H1 (cell line): Measurements from ENCODE around the gene C19orf44. TPM values are rescaled to one million over a fixed set of nuclear protein-coding genes. Genes with fewer than 3 reads are reported as not detected.

Experiments used
- CTCF ChIA-PET: fragments of 300-600 bp; sonication (Branson Sonifier 250); formaldehyde crosslinking; loops from one replicate; lab custom pipeline; 2021; ENCODE audit not compliant: partially characterized antibody; lab: Charles Lee
- POLR2A ChIA-PET: fragments of 300-600 bp; sonication (Branson Sonifier 250); formaldehyde crosslinking; loops from one replicate; lab custom pipeline; 2021; ENCODE audit warnings: inconsistent platforms; ENCODE audit not compliant: partially characterized antibody; lab: Charles Lee
- DNase-seq, 2 experiments: peaks; one replicate each; pipeline versions ENCODE4 v3.0.0 to v3.0.0-alpha.2; 2010 to 2022; ENCODE audit warnings: low spot score in 2 of 2, low read depth in 1 of 2, mixed read lengths in 1 of 2
- FAIRE-seq: peaks from 2 replicates; lab custom pipeline; 2011; peaks lifted over from hg19 to GRCh38; lab: Jason Lieb, UNC
- H2AFZ ChIP-seq: 2 replicates; pipeline ENCODE4 v1.8.1; 2012; ENCODE audit warnings: low read length, inconsistent platforms
- H2AK5ac ChIP-seq: 2 replicates; pipeline ENCODE4 v1.6.1; 2013; ENCODE audit warnings: low read depth, low read length
- H2BK120ac ChIP-seq: replicated peaks from 2 replicates; pipeline ENCODE3; 2013; ENCODE audit warnings: low read depth, low read length, inconsistent platforms
- H2BK12ac ChIP-seq: 2 replicates; pipeline ENCODE4 v1.6.1; 2013; ENCODE audit warnings: low read depth, low read length
- H2BK15ac ChIP-seq: 2 replicates; pipeline ENCODE4 v1.6.1; 2013; ENCODE audit warnings: low read length
- H2BK20ac ChIP-seq: 2 replicates; pipeline ENCODE4 v1.6.1; 2013; ENCODE audit warnings: low read length
- H2BK5ac ChIP-seq: 2 replicates; pipeline ENCODE4 v1.6.1; 2013; ENCODE audit warnings: low read depth, low read length
- H3K14ac ChIP-seq: 2 replicates; pipeline ENCODE4 v1.6.1; 2013; ENCODE audit warnings: inconsistent platforms; ENCODE audit not compliant: insufficient read length
- H3K18ac ChIP-seq: 2 replicates; pipeline ENCODE4 v1.6.1; 2013; ENCODE audit warnings: low read length; ENCODE audit errors: extremely low read depth
- H3K23ac ChIP-seq: 2 replicates; pipeline ENCODE4 v1.6.1; 2013; ENCODE audit warnings: inconsistent platforms; ENCODE audit not compliant: insufficient read length
- H3K23me2 ChIP-seq: 2 replicates; pipeline ENCODE4 v1.6.1; 2013; ENCODE audit warnings: low read depth, low read length
- H3K27ac ChIP-seq: 2 replicates; pipeline ENCODE4 v1.6.1; 2011; ENCODE audit warnings: low read depth, low read length, inconsistent platforms
- H3K27me3 ChIP-seq, 4 experiments: replicated peaks in 1 of 4; 1 replicate in 1 of 4; 2 replicates in 3 of 4; pipeline versions ENCODE4 v1.6.1 to v1.8.1; 2011 to 2013; ENCODE audit warnings: low read length in 3 of 4, mild to moderate bottlenecking in 3 of 4, inconsistent platforms in 2 of 4, mixed read lengths in 2 of 4, moderate library complexity in 1 of 4; ENCODE audit not compliant: control insufficient read depth in 3 of 4, insufficient read depth in 3 of 4; ENCODE audit errors: extremely low read depth in 1 of 4
- H3K36me3 ChIP-seq, 4 experiments: 2 replicates each; pipeline versions ENCODE4 v1.6.1 to v1.8.1; 2011 to 2013; ENCODE audit warnings: mild to moderate bottlenecking in 4 of 4, low read length in 3 of 4, moderate library complexity in 2 of 4, control low read depth in 1 of 4, inconsistent platforms in 1 of 4; ENCODE audit not compliant: insufficient read depth in 4 of 4, control insufficient read depth in 2 of 4
- H3K4ac ChIP-seq: replicated peaks from 2 replicates; pipeline ENCODE3; 2013; ENCODE audit warnings: low read length, low read depth, mixed read lengths, inconsistent platforms; ENCODE audit not compliant: insufficient read length
- H3K4me1 ChIP-seq, 4 experiments: replicated peaks in 1 of 4; 1 replicate in 1 of 4; 2 replicates in 3 of 4; pipeline versions ENCODE4 v1.6.1 to v1.8.1; 2011 to 2013; ENCODE audit warnings: low read length in 3 of 4, inconsistent platforms in 2 of 4, mixed read lengths in 1 of 4; ENCODE audit not compliant: insufficient read depth in 4 of 4, control insufficient read depth in 3 of 4
- H3K4me2 ChIP-seq, 2 experiments: 2 replicates each; pipeline versions ENCODE4 v1.6.1 to v1.8.1; 2011 to 2013; ENCODE audit warnings: low read depth in 2 of 2, low read length in 2 of 2, control low read depth in 1 of 2, inconsistent platforms in 1 of 2, mild to moderate bottlenecking in 1 of 2; ENCODE audit not compliant: insufficient read depth in 1 of 2
- H3K4me3 ChIP-seq, 4 experiments: fragments of 200-600, 300-600 bp in 1 of 4; sonication (generic), shearing (Covaris generic), sonication (Bioruptor Twin) in 1 of 4; 2 replicates each; pipeline versions ENCODE4 v1.5.1 to v1.8.1; 2011 to 2016; ENCODE audit warnings: low read length in 4 of 4, low read depth in 3 of 4, control low read depth in 2 of 4, inconsistent platforms in 2 of 4, mild to moderate bottlenecking in 2 of 4, mixed read lengths in 1 of 4, moderate library complexity in 1 of 4; ENCODE audit not compliant: insufficient read depth in 2 of 4; ENCODE audit errors: extremely low read depth in 1 of 4
- H3K56ac ChIP-seq: replicated peaks from 2 replicates; pipeline ENCODE3; 2013; ENCODE audit warnings: low read depth, mild to moderate bottlenecking, mixed read lengths, low read length, inconsistent platforms; ENCODE audit not compliant: insufficient read length
- H3K79me1 ChIP-seq: 2 replicates; pipeline ENCODE4 v1.6.1; 2013; ENCODE audit warnings: low read depth, low read length, control low read depth
- H3K79me2 ChIP-seq, 2 experiments: 2 replicates each; pipeline versions ENCODE4 v1.6.1 to v1.8.1; 2012 to 2013; ENCODE audit warnings: low read length in 2 of 2, mild to moderate bottlenecking in 2 of 2, inconsistent platforms in 1 of 2; ENCODE audit not compliant: insufficient read depth in 2 of 2, control insufficient read depth in 1 of 2
- H3K9ac ChIP-seq, 4 experiments: replicated peaks in 1 of 4; 1 replicate in 1 of 4; 2 replicates in 3 of 4; pipeline versions ENCODE4 v1.6.1 to v1.8.1; 2011 to 2013; ENCODE audit warnings: low read depth in 3 of 4, low read length in 3 of 4, control low read depth in 2 of 4, mild to moderate bottlenecking in 2 of 4, moderate library complexity in 2 of 4, inconsistent platforms in 1 of 4; ENCODE audit errors: extremely low read depth in 1 of 4
- H3K9me3 ChIP-seq, 2 experiments: 2 replicates each; pipeline versions ENCODE4 v1.6.1 to v1.8.1; 2012 to 2013; ENCODE audit warnings: mild to moderate bottlenecking in 2 of 2, moderate library complexity in 2 of 2, control low read depth in 1 of 2, inconsistent platforms in 1 of 2, low read depth in 1 of 2, low read length in 1 of 2, mixed read lengths in 1 of 2; ENCODE audit not compliant: insufficient read depth in 2 of 2
- H4K20me1 ChIP-seq, 2 experiments: replicated peaks in 1 of 2; 2 replicates each; pipeline versions ENCODE3 to v1.8.1; 2011 to 2013; ENCODE audit warnings: inconsistent platforms in 2 of 2, low read length in 2 of 2, mild to moderate bottlenecking in 1 of 2; ENCODE audit not compliant: insufficient read depth in 2 of 2, control insufficient read depth in 1 of 2
- H4K5ac ChIP-seq: 2 replicates; pipeline ENCODE4 v1.6.1; 2013; ENCODE audit warnings: low read length, low read depth, mixed read lengths, inconsistent platforms; ENCODE audit not compliant: insufficient read length
- H4K8ac ChIP-seq: 2 replicates; pipeline ENCODE4 v1.8.0; 2013; ENCODE audit warnings: mild to moderate bottlenecking, moderate library complexity, low read length, inconsistent platforms; ENCODE audit not compliant: insufficient read depth; ENCODE audit errors: extremely low read depth
- H4K91ac ChIP-seq: replicated peaks from 2 replicates; pipeline ENCODE3; 2013; ENCODE audit warnings: low read length, mixed read lengths, inconsistent platforms; ENCODE audit not compliant: insufficient read length
- ASH2L ChIP-seq: fragments of 200-600, 300-600 bp; sonication (generic); IDR thresholded peaks from one replicate; pipeline ENCODE4 v1.7.1; 2017; ENCODE audit warnings: low read length
- KDM4A ChIP-seq: IDR thresholded peaks from one replicate; pipeline ENCODE4 v1.7.1; 2012; ENCODE audit warnings: low read depth, mild to moderate bottlenecking, moderate library complexity, low read length, inconsistent platforms; ENCODE audit not compliant: severe bottlenecking
- RAD21 ChIP-seq, 2 experiments: IDR thresholded peaks in 1 of 2; conservative IDR thresholded peaks in 1 of 2; 2 replicates each; pipeline ENCODE4 v1.6.1; 2011; ENCODE audit warnings: low read depth in 2 of 2, low read length in 2 of 2, improper control_type of control experiment in 1 of 2, inconsistent platforms in 1 of 2, mild to moderate bottlenecking in 1 of 2, moderate library complexity in 1 of 2
- SAP30 ChIP-seq: fragments of 300-600 bp; sonication (generic); IDR thresholded peaks from 2 replicates; pipeline ENCODE4 v1.7.1; 2012; ENCODE audit warnings: low read length, moderate library complexity, mild to moderate bottlenecking, inconsistent platforms; ENCODE audit not compliant: insufficient read depth, insufficient replicate concordance
- SIN3A ChIP-seq, 2 experiments: IDR thresholded peaks in 1 of 2; conservative IDR thresholded peaks in 1 of 2; 2 replicates each; pipeline ENCODE4 v1.6.1; 2011 to 2012; ENCODE audit warnings: low read length in 2 of 2, improper control_type of control experiment in 1 of 2, low read depth in 1 of 2, mild to moderate bottlenecking in 1 of 2
- TAF1 ChIP-seq: IDR thresholded peaks from 2 replicates; pipeline ENCODE4 v1.6.1; 2011; ENCODE audit warnings: mild to moderate bottlenecking, low read depth, low read length
- WGBS, 2 experiments: shearing (Covaris generic) in 1 of 2; methylation state at CpG; one replicate each; pipeline versions ENCODE4 v1.1.6 to v1.1.7; 2013 to 2015; ENCODE audit warnings: low lambda C conversion rate in 2 of 2, mixed read lengths in 2 of 2, inconsistent platforms in 1 of 2, low coverage in 1 of 2, missing lambda C conversion rate in 1 of 2; ENCODE audit not compliant: insufficient replicate concordance in 2 of 2, insufficient coverage in 1 of 2, insufficient read length in 1 of 2; ENCODE audit errors: extremely low coverage in 1 of 2, missing lambda C conversion rate in 1 of 2; 5-methylcytosine and 5-hydroxymethylcytosine counted together
- polyA plus RNA-seq, 7 experiments: library from polyadenylated mRNA; depleted of rRNA in 3 of 7; stranded (reverse) in 5 of 7; unstranded in 2 of 7; fragments of >200 nt in 5 of 7; fragments of 200-250 nt in 2 of 7; gene quantifications; 1 replicate in 5 of 7; 2 replicates in 1 of 7; 4 replicates in 1 of 7; pipeline versions ENCODE4 v1.2.1 to v1.2.3, GENCODE V29; 2011 to 2013; ENCODE audit warnings: missing spikeins in 2 of 7, mixed read lengths in 2 of 7
- total RNA-seq: library from RNA; stranded (reverse); fragmentation: NEBNext Ultra II Directional; extraction: Animal tissue kit (Norgen Biotek cat#: 25700); gene quantifications from 2 replicates; pipeline ENCODE4 v1.2.1, GENCODE V29; 2021

C19orf44 gene
- total and polyA plus RNA-seq, 2 of the 8 experiments (the other 6 are each of a cell fraction or from before 2014, with no cell fraction given), result 2.1 to 4.5 TPM

- Histone ChIP-seq H2BK120ac (no peak overlapping the region), H2AK5ac (no peak overlapping the region), H3K56ac (no peak overlapping the region), H3K23ac (no peak overlapping the region), H2AFZ (0 out of 2 replicates have a peak overlapping the region, but pooled peaks have one; percentile 3), H3K4me2 (peak overlapping the region; percentile 86), H3K14ac (no peak overlapping the region), H4K20me1 (peaks cover 5 to 16% of the 10 kb centered on the region in 2 experiments), H4K8ac (peak overlapping the region; percentile 81; the same call in 1 of the 2 replicates), H4K5ac (no peak overlapping the region), H3K4me3 (peak overlapping the region; percentile 60 to 96 (median 94)), H3K27ac (no peak overlapping the region), H3K79me1 (peaks cover 16% of the 10 kb centered on the region), H3K4me1 (peaks cover 0 to 6% (median 0%) of the 10 kb centered on the region in 4 experiments; a peak in 4 of 7 replicates), H3K9ac (peak overlapping the region; percentile 70 to 96 (median 76)), H3K23me2 (peaks cover 8% of the 10 kb centered on the region; the same call in 1 of the 2 replicates), H2BK15ac (no peak overlapping the region), H2BK20ac (no peak overlapping the region), H3K36me3 (no peaks in the 10 kb centered on the region), H3K27me3 (no peaks in the 10 kb centered on the region), H2BK12ac (no peak overlapping the region), H4K91ac (no peak overlapping the region), H3K9me3 (peaks cover 0 to 5% of the 10 kb centered on the region in 2 experiments; a peak in 1 of 4 replicates), H3K18ac (no peak overlapping the region), H3K4ac (peak overlapping the region; percentile 19), H3K79me2 (peaks cover 12 to 49% of the 10 kb centered on the region in 2 experiments), H2BK5ac (no peak overlapping the region)
- no peak for FAIRE-seq
- POLR2A ChIA-PET, result interaction anchor here (0.6 to 2.4 kb wide), 8 partner anchors 9 to 46 kb away, joined by 3 to 7 read pairs (median 5); no protein-coding TSS in a partner anchor
- TF ChIP-seq TAF1, result 0 out of 2 replicates have a peak, but pooled peaks have one; percentile 29
- peak; percentile 34 for TF ChIP-seq SAP30
- peak in 1 of 2 experiments; percentile 33; a peak in 2 of 4 replicates for TF ChIP-seq SIN3A (conservative IDR thresholded peaks at IDR 0.05 in 1 of 2, IDR thresholded peaks at IDR 0.05 in 1 of 2; ENCODE audit: low read depth in 1 of 2, low read length in 2 of 2)
- peak; percentile 61 for TF ChIP-seq KDM4A
- peak; percentile 19 for TF ChIP-seq ASH2L
- no peak for TF ChIP-seq RAD21 (IDR thresholded peaks at IDR 0.05 in 1 of 2, conservative IDR thresholded peaks at IDR 0.05 in 1 of 2; ENCODE audit: low read depth in 2 of 2, low read length in 2 of 2)
- 4% methylated on average over 33 of the region's 67 CpGs; no CpG with 5 or more reads in 1 of the 2 experiments for whole genome bisulfite sequencing, 2 experiments
- CTCF ChIA-PET, result interaction anchor here (0.8 to 2.9 kb wide), 4 partner anchors 24 to 41 kb away, joined by 3 to 8 read pairs (median 4); partner anchors contain the start of genes C19orf44 and CALR3
- peak in 1 of 2 experiments; percentile 62 for DNase-seq
These were observed 25.0 kb upstream of the C19orf44 start for GRCh38 chr19:16470911-16471811.
